ENCODE measurements around the gene STAB1.

DNA sequence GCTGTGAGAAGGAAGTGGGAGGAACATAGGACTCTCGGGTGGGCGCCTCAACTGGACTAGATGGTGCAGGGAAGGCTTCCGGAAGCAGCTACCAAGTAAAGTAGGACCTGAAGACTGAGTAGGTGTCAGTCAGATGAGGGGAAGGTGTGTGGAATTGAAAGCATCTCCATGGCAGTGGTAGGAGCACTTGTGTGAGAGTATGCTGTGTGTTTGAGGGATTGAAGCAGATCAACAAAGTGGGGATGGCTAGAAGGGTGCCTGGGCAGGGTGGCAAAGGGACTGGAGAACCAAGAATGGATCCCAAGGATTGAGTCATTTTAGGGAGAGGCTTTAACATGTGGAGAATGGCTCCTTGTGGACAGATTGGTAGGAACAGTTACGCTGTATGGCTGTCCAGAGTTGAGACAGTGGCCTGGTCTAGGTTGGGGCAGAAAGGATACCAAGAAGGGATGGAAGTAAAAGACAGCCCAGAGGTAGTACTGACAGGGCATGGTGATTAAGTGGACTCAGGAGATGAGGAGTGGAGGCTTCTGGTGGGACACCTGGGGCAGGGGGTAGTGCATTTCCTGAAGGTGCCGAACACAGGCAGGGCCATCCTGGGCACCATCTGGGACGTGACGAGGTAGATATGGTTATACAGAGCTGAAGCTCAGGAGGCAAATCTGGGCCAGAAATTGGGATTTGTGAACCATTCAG lies 42.7 kb downstream of the STAB1 start:
- no peak for TF ChIP-seq CTCF (IDR thresholded peaks at IDR 0.05; ENCODE audit: poor library complexity)
- TF ChIP-seq EZH2phosphoT487 (IDR thresholded peaks at IDR 0.05; ENCODE audit: low read depth, severe bottlenecking, unreplicated experiment), result no peak
- no peak for TF ChIP-seq EZH2 (IDR thresholded peaks at IDR 0.05; ENCODE audit: borderline replicate concordance)
